Endothelial cell of umbilical vein (primary cell): ENCODE results near the gene DNAH9.

Experiments
- EZH2 ChIP-seq: IDR thresholded peaks from 2 replicates; pipeline ENCODE4 v1.6.1; 2012; ENCODE audit warnings: borderline replicate concordance, low read depth, mild to moderate bottlenecking, moderate library complexity, low read length, inconsistent platforms; ENCODE audit not compliant: severe bottlenecking
- GATA2 ChIP-seq: IDR thresholded peaks from 2 replicates; pipeline ENCODE4 v1.7.0; 2011; ENCODE audit warnings: low read depth, mild to moderate bottlenecking, moderate library complexity, mixed read lengths, low read length; ENCODE audit not compliant: insufficient read length, insufficient read depth
- JUN ChIP-seq: IDR thresholded peaks from 2 replicates; pipeline ENCODE4 v1.6.1; 2011; ENCODE audit warnings: borderline replicate concordance, low read depth; ENCODE audit not compliant: insufficient read length, insufficient read depth
- MAX ChIP-seq: IDR thresholded peaks from 2 replicates; pipeline ENCODE4 v1.6.1; 2011; ENCODE audit not compliant: insufficient read depth, insufficient read length
- MYC ChIP-seq: IDR thresholded peaks from one replicate; pipeline ENCODE4 v1.6.1; 2011; ENCODE audit warnings: mild to moderate bottlenecking, low read depth, low read length
- POLR2A ChIP-seq: IDR thresholded peaks from 2 replicates; pipeline ENCODE4 v1.6.1; 2012; ENCODE audit warnings: low read depth, mild to moderate bottlenecking, control low read depth, low read length
- POLR2AphosphoS5 ChIP-seq: IDR thresholded peaks from 2 replicates; pipeline ENCODE4 v1.6.1; 2012; ENCODE audit warnings: low read depth, mild to moderate bottlenecking, control low read depth, low read length, moderate library complexity; ENCODE audit not compliant: insufficient read depth
- TF ChIP-seq, protein P1 (sequence below), 2 donors: IDR thresholded peaks; 1 replicate in 1 of 2; 2 replicates in 1 of 2; pipeline ENCODE4 v1.5.1; 2011; ENCODE audit warnings: low read length in 2 of 2, mild to moderate bottlenecking in 2 of 2, moderate library complexity in 2 of 2, control low read depth in 1 of 2, inconsistent platforms in 1 of 2, low read depth in 1 of 2; ENCODE audit not compliant: insufficient read depth in 1 of 2; ENCODE audit errors: extremely low read depth in 1 of 2

GRCh38 chr17:11924076-11924475 is 325.8 kb downstream of the DNAH9 start:
- no peak for TF ChIP-seq POLR2AphosphoS5
- no peak for TF ChIP-seq POLR2A
- TF ChIP-seq, protein P1, sequence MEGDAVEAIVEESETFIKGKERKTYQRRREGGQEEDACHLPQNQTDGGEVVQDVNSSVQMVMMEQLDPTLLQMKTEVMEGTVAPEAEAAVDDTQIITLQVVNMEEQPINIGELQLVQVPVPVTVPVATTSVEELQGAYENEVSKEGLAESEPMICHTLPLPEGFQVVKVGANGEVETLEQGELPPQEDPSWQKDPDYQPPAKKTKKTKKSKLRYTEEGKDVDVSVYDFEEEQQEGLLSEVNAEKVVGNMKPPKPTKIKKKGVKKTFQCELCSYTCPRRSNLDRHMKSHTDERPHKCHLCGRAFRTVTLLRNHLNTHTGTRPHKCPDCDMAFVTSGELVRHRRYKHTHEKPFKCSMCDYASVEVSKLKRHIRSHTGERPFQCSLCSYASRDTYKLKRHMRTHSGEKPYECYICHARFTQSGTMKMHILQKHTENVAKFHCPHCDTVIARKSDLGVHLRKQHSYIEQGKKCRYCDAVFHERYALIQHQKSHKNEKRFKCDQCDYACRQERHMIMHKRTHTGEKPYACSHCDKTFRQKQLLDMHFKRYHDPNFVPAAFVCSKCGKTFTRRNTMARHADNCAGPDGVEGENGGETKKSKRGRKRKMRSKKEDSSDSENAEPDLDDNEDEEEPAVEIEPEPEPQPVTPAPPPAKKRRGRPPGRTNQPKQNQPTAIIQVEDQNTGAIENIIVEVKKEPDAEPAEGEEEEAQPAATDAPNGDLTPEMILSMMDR (IDR thresholded peaks at IDR 0.05; ENCODE audit: extremely low read depth in 1 of 2, insufficient read depth in 1 of 2, low read depth in 1 of 2, low read length in 2 of 2), result no peak
- no peak for TF ChIP-seq EZH2
- TF ChIP-seq JUN, result no peak
- TF ChIP-seq GATA2, result no peak
- no peak for TF ChIP-seq MAX
- TF ChIP-seq MYC, result no peak
